GM19240 (cell line): Measurements from ENCODE around the gene BBLN.

Experiments
- DNase-seq: peaks from one replicate; pipeline ENCODE4 v3.0.0; 2011; ENCODE audit warnings: low spot score; ENCODE audit not compliant: insufficient read length

The BBLN gene

DNA sequence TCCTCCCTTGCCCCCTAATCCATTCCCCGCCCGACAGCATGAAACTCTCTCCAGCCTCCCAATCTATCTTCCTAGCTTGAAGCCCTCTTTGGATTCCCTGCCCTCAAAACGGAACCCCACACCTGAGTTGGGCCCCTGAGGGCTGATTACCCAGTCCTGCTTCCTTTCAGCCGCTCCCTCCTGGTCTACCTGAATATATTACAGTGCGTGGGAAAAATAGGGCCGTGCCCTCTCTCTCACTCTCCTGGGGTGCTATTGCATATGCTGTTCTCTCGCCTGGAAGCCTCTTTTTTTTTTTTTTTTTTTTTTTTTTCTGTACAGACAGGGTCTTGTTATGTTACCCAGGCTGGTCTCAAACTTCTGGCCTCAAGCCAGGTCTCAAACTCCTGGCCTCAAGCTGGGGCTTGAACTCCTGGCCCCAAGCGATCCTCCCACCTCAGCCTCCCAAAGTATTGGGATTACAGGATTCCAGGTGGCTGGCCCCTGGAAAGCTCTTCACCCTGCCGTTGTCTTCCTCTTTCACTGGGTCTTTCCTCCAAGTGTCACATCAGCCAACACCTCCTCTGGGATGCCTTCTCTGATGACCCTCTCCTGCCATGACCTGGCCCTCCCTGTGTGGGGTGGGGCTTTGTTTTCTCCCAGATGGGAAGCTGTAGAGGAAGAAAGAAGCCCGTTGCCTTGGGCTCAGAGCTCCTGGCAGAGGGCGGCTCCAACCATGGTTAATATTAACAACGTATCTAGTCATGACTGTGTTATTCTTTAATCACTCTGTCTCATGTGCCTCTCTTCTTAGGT lies 51.3 kb downstream of the BBLN start:
- no peak for DNase-seq

DNA sequence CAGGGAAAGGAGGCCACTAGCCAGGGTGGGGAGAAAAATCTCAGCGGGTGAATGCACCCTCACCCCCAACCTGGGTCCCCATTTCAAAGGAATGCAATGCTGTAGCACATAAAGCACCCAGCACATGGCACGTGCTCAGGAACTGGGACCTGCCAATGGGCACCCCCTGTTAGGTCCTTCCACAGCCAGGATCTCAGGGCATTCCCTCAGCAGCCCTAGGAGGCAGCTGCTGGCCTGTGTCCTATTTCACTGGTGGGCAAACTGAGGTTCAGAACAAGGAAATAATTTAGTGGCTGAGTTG lies 51.9 kb downstream of the BBLN start:
- DNase-seq: no peak
